Germinal center (tissue), 1 donor: ENCODE results near the gene AHCYL1.
"Not testable (repeated sequence)": the region's sequence is repeated elsewhere in the genome, so short reads cannot be mapped to it uniquely, and the experiment has no call there.

ENCODE experiments used
- DNase-seq: peaks from one replicate; pipeline ENCODE4 v3.0.0; 2012; ENCODE audit warnings: mixed read lengths, low spot score

AHCYL1 gene

GRCh38 chr1:109984456-109985246, at the start of gene AHCYL1:
TSS of gene AHCYL1 (plus strand) at chr1:109984765. CDS start at chr1:109985053, 288 bp downstream.
- DNase-seq = peak; percentile 99

- no peak for DNase-seq
These were observed 49.1 kb upstream of the AHCYL1 start for GRCh38 chr1:109935451-109935900.

- DNase-seq = no peak
These were observed 46.8 kb upstream of the AHCYL1 start for GRCh38 chr1:109937738-109938137.

GRCh38 chr1:109938556-109938955, 46.0 kb upstream of the AHCYL1 start:
- DNase-seq = no peak

- DNase-seq = no peak
These were observed 42.1 kb upstream of the AHCYL1 start for GRCh38 chr1:109942434-109942833.

GRCh38 chr1:109944541-109944940, 40.0 kb upstream of the AHCYL1 start:
- DNase-seq = no peak

GRCh38 chr1:109946511-109946910, 38.1 kb upstream of the AHCYL1 start:
- no peak for DNase-seq

- DNase-seq = no peak
These were observed 36.8 kb upstream of the AHCYL1 start for GRCh38 chr1:109947582-109948284.

GRCh38 chr1:109948285-109948630, 36.3 kb upstream of the AHCYL1 start:
- DNase-seq = no peak

- DNase-seq = no peak
These were observed 34.5 kb upstream of the AHCYL1 start for GRCh38 chr1:109950038-109950437.

- DNase-seq = no peak
These were observed 34.1 kb upstream of the AHCYL1 start for GRCh38 chr1:109950509-109950908.

GRCh38 chr1:109951501-109951900, 33.1 kb upstream of the AHCYL1 start:
- not testable (repeated sequence) for DNase-seq

GRCh38 chr1:109954041-109954512, 30.5 kb upstream of the AHCYL1 start:
- no peak for DNase-seq

- no peak for DNase-seq
These were observed 25.0 kb upstream of the AHCYL1 start for GRCh38 chr1:109959632-109959973.

GRCh38 chr1:109959974-109960744, 24.4 kb upstream of the AHCYL1 start:
- no peak for DNase-seq

- DNase-seq = no peak
These were observed 23.8 kb upstream of the AHCYL1 start for GRCh38 chr1:109960745-109961094.

- no peak for DNase-seq
These were observed 20.7 kb upstream of the AHCYL1 start for GRCh38 chr1:109963864-109964263.

GRCh38 chr1:109969146-109969829, 15.3 kb upstream of the AHCYL1 start:
- DNase-seq = no peak

- no peak for DNase-seq
These were observed 14.7 kb upstream of the AHCYL1 start for GRCh38 chr1:109969907-109970306.

- no peak for DNase-seq
These were observed 13.0 kb upstream of the AHCYL1 start for GRCh38 chr1:109971559-109971958.

GRCh38 chr1:109974191-109974590, 10.4 kb upstream of the AHCYL1 start:
- DNase-seq = no peak

GRCh38 chr1:109975718-109976117, 8.8 kb upstream of the AHCYL1 start:
- DNase-seq = no peak
